ENCODE data around the gene WDR86.

WDR86 gene

GRCh38 chr7:151345576-151346469 is 64.0 kb downstream of the WDR86 start:
- no peak for DNase-seq

- DNase-seq: no peak
Observed at GRCh38 chr7:151343516-151343915, 66.3 kb downstream of the WDR86 start.

- no peak for DNase-seq
Observed at GRCh38 chr7:151342811-151343210, 67.0 kb downstream of the WDR86 start.

GRCh38 chr7:151342102-151342646 is 67.7 kb downstream of the WDR86 start:
- no peak for DNase-seq

GRCh38 chr7:151341357-151342101 is 68.3 kb downstream of the WDR86 start, which contains the start of gene NUB1:
TSS of gene NUB1 (plus strand) at chr7:151341812. CDS start at chr7:151345350, 3,538 bp downstream.
- DNase-seq: peak; percentile 78

GRCh38 chr7:151340794-151341356 is 69.0 kb downstream of the WDR86 start:
- no peak for DNase-seq

- DNase-seq: no peak
Observed at GRCh38 chr7:151339651-151340382, 70.0 kb downstream of the WDR86 start.

- DNase-seq: no peak
Observed at GRCh38 chr7:151338809-151339208, 71.0 kb downstream of the WDR86 start.

- DNase-seq: no peak
Observed at GRCh38 chr7:151337346-151337745, 72.5 kb downstream of the WDR86 start.

- no peak for DNase-seq
Observed at GRCh38 chr7:151336027-151336708, 73.7 kb downstream of the WDR86 start.

GRCh38 chr7:151334628-151335027 is 75.2 kb downstream of the WDR86 start:
- no peak for DNase-seq

Measured in NCI-H2029 (cell line).